ENCODE measurements around the gene SCO1. TPM values are rescaled to one million over a fixed set of nuclear protein-coding genes. Genes with fewer than 3 reads are reported as not detected.

The SCO1 gene
- total and polyA plus RNA-seq, 2 donors (not counting 1 experiment from before 2014, with no cell fraction given): 5.9 to 28.6 TPM

DNA sequence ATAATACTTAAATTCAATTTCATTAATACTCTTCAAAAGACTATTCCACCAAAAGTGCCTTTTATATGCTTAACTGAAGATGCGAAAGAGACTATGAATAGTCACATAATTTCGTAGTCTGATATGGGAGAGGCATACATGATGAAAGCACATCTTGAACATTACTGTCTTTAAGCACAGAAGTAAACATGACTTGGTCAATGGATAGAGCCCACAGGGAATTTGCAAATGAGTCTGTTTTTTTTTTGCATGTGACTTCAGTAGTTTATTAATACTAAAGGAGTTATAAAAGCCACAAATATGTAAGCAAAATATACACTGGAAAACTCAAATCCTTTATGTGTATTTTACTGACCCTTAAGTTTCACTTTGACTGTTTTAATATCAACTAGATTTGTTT is 16.0 kb upstream of the SCO1 start:
- Mint-ChIP-seq H3K9me3 (ENCODE audit: insufficient read depth) (no peaks in the 10 kb centered on the region), H3K27ac (no peak overlapping the region), H3K27me3 (no peaks in the 10 kb centered on the region), H3K4me1 (peaks cover 3% of the 10 kb centered on the region), H3K4me3 (no peak overlapping the region)
- TF ChIP-seq EZH2 (IDR thresholded peaks at IDR 0.05; ENCODE audit: borderline replicate concordance, insufficient read depth, low read depth, low read length, poor library complexity, severe bottlenecking): no peak
- TF ChIP-seq, protein P1, sequence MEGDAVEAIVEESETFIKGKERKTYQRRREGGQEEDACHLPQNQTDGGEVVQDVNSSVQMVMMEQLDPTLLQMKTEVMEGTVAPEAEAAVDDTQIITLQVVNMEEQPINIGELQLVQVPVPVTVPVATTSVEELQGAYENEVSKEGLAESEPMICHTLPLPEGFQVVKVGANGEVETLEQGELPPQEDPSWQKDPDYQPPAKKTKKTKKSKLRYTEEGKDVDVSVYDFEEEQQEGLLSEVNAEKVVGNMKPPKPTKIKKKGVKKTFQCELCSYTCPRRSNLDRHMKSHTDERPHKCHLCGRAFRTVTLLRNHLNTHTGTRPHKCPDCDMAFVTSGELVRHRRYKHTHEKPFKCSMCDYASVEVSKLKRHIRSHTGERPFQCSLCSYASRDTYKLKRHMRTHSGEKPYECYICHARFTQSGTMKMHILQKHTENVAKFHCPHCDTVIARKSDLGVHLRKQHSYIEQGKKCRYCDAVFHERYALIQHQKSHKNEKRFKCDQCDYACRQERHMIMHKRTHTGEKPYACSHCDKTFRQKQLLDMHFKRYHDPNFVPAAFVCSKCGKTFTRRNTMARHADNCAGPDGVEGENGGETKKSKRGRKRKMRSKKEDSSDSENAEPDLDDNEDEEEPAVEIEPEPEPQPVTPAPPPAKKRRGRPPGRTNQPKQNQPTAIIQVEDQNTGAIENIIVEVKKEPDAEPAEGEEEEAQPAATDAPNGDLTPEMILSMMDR (IDR thresholded peaks at IDR 0.05): no peak
- ATAC-seq (ENCODE audit: low read depth): no peak
- no peaks in the 10 kb centered on the region for H3K4me1 ChIP-seq (ENCODE audit: control insufficient read depth in 2 of 2, insufficient read depth in 2 of 2, low read length in 2 of 2)
- H3K36me3 ChIP-seq (replicated peaks in 1 of 2; ENCODE audit: control extremely low read depth in 1 of 2, control insufficient read depth in 1 of 2, extremely low read depth in 1 of 2, insufficient read depth in 2 of 2, low read length in 1 of 2): peaks cover 18 to 35% of the 10 kb centered on the region in 2 experiments
- peaks cover 3% of the 10 kb centered on the region for H3K79me2 ChIP-seq (ENCODE audit: control insufficient read depth, insufficient read depth, low read length)
- no peak for DNase-seq
- H3K9ac ChIP-seq (ENCODE audit: low read length): no peak overlapping the region
- no peak overlapping the region for H2AFZ ChIP-seq (ENCODE audit: insufficient read depth, low read depth, low read length, poor library complexity, severe bottlenecking)
- CTCF ChIA-PET: no interaction called here
- 100% methylated on average over 2 of the region's 2 CpGs for WGBS (ENCODE audit: insufficient coverage)
- intact Hi-C loops (cut with micrococcal nuclease): no loop called here
- H3K4me3 ChIP-seq (ENCODE audit: control extremely low read depth in 1 of 5, extremely low read depth in 1 of 5, insufficient read depth in 1 of 5, low read depth in 2 of 5, low read length in 4 of 5): no peak overlapping the region
- no peaks in the 10 kb centered on the region for H3K9me3 ChIP-seq (ENCODE audit: control extremely low read depth in 1 of 3, control insufficient read depth in 2 of 3, insufficient read depth in 1 of 3, low read length in 2 of 3)
- POLR2A ChIA-PET: interaction anchor here (0.6 kb wide), 1 partner anchor 9 kb away, joined by 5 read pairs; no protein-coding TSS in a partner anchor
- H3K27me3 ChIP-seq (replicated peaks in 1 of 4; ENCODE audit: control extremely low read depth in 1 of 4, control insufficient read depth in 3 of 4, insufficient read depth in 4 of 4, low read length in 3 of 4): no peaks in the 10 kb centered on the region
- H4K20me1 ChIP-seq (ENCODE audit: control insufficient read depth, insufficient read depth, low read length, poor library complexity, severe bottlenecking): peaks cover 8% of the 10 kb centered on the region
- H3K27ac ChIP-seq (ENCODE audit: low read length in 2 of 2): no peak overlapping the region
- no peak overlapping the region for H3K4me2 ChIP-seq (replicated peaks; ENCODE audit: low read depth, low read length, poor library complexity, severe bottlenecking)

DNA sequence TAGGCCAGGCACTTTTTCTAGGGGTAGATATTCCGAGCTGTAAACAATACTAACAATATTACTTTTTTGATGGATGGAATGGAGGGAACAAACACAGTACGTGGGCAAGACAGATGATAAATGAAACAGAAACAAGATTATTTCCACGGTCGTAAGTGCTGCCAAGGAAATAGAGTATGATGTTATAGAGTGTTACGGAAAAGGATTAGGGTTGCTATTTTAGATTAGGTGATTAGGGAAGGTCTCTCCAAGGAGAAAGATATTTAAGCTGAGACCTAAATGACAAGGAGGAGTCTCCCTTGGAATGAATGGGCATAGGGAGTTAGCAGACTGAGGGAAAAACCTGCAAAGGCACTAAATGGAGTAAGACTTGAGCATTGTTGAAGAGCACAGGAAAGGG is 8.4 kb upstream of the SCO1 start:
- H3K9ac ChIP-seq (ENCODE audit: low read length): no peak overlapping the region
- peaks cover 5 to 13% of the 10 kb centered on the region in 2 donors for H3K4me1 ChIP-seq (ENCODE audit: control insufficient read depth in 2 of 2, insufficient read depth in 2 of 2, low read length in 2 of 2)
- H4K20me1 ChIP-seq (ENCODE audit: control insufficient read depth, insufficient read depth, low read length, poor library complexity, severe bottlenecking): peaks cover 6% of the 10 kb centered on the region
- TF ChIP-seq, protein P1 (IDR thresholded peaks at IDR 0.05): no peak
- no peak for TF ChIP-seq EZH2 (IDR thresholded peaks at IDR 0.05; ENCODE audit: borderline replicate concordance, insufficient read depth, low read depth, low read length, poor library complexity, severe bottlenecking)
- ChIA-PET POLR2A (no interaction called here), CTCF (no interaction called here)
- H3K36me3 ChIP-seq (replicated peaks in 1 of 2; ENCODE audit: control extremely low read depth in 1 of 2, control insufficient read depth in 1 of 2, extremely low read depth in 1 of 2, insufficient read depth in 2 of 2, low read length in 1 of 2): peaks cover 18 to 47% of the 10 kb centered on the region in 2 experiments
- H3K79me2 ChIP-seq (ENCODE audit: control insufficient read depth, insufficient read depth, low read length): peaks cover 60% of the 10 kb centered on the region
- H3K4me2 ChIP-seq (replicated peaks; ENCODE audit: low read depth, low read length, poor library complexity, severe bottlenecking): no peak overlapping the region
- H3K27ac ChIP-seq (ENCODE audit: low read length in 2 of 2): no peak overlapping the region
- no peak overlapping the region for H2AFZ ChIP-seq (ENCODE audit: insufficient read depth, low read depth, low read length, poor library complexity, severe bottlenecking)
- no peak overlapping the region for H3K4me3 ChIP-seq (ENCODE audit: control extremely low read depth in 1 of 5, extremely low read depth in 1 of 5, insufficient read depth in 1 of 5, low read depth in 2 of 5, low read length in 4 of 5)
- no peak for DNase-seq
- no peaks in the 10 kb centered on the region for H3K9me3 Mint-ChIP-seq (ENCODE audit: insufficient read depth)
- H3K4me3 Mint-ChIP-seq: no peak overlapping the region
- H3K27ac Mint-ChIP-seq: no peak overlapping the region
- 100% methylated on average over 4 of the region's 5 CpGs for WGBS (ENCODE audit: insufficient coverage)
- intact Hi-C loops (cut with micrococcal nuclease): no loop called here
- H3K9me3 ChIP-seq (ENCODE audit: control extremely low read depth in 1 of 3, control insufficient read depth in 2 of 3, insufficient read depth in 1 of 3, low read length in 2 of 3): no peaks in the 10 kb centered on the region
- no peaks in the 10 kb centered on the region for H3K27me3 ChIP-seq (replicated peaks in 1 of 4; ENCODE audit: control extremely low read depth in 1 of 4, control insufficient read depth in 3 of 4, insufficient read depth in 4 of 4, low read length in 3 of 4)
- peaks cover 32% of the 10 kb centered on the region for H3K4me1 Mint-ChIP-seq
- no peaks in the 10 kb centered on the region for H3K27me3 Mint-ChIP-seq
- no peak for ATAC-seq (ENCODE audit: low read depth)

Measured in B cell (primary cell).